Activated CD8-positive, alpha-beta memory T cell treated with anti-CD3 and anti-CD28 coated beads for 4 hours (primary cell): Measurements from ENCODE around the gene KARS1.

Source experiments
- DNase-seq, 2 donors: peaks; one replicate each; pipeline ENCODE4 v3.0.0-alpha.2; 2020; ENCODE audit warnings: low read depth in 2 of 2

KARS1 gene

GRCh38 chr16:75647492-75648264, at the start of gene KARS1, which contains the start of gene TERF2IP:
Gene KARS1 (minus strand): TSS chr16:75647665. CDS start chr16:75647639, 26 bp downstream.
Gene TERF2IP (plus strand): TSS chr16:75647773. CDS start chr16:75647883, 110 bp downstream.
- DNase-seq = peak; percentile 87 to 91

- DNase-seq = no peak
Measured at GRCh38 chr16:75695708-75696107, 48.2 kb upstream of the KARS1 start.

GRCh38 chr16:75687361-75687760, 39.9 kb upstream of the KARS1 start:
- no peak for DNase-seq

- DNase-seq = no peak
Measured at GRCh38 chr16:75682308-75682707, 34.8 kb upstream of the KARS1 start.

- no peak for DNase-seq
Measured at GRCh38 chr16:75679366-75679765, 31.9 kb upstream of the KARS1 start.

- DNase-seq = no peak
Measured at GRCh38 chr16:75676909-75677308, 29.4 kb upstream of the KARS1 start, which contains the start of gene CPHXL2. Gene CPHXL2 (minus strand): TSS chr16:75677009. CDS start chr16:75676999, 10 bp downstream.

GRCh38 chr16:75667503-75667902, 20.0 kb upstream of the KARS1 start:
- DNase-seq = no peak

GRCh38 chr16:75660726-75661302, 13.3 kb upstream of the KARS1 start:
- no peak for DNase-seq

- no peak for DNase-seq
Measured at GRCh38 chr16:75660321-75660720, 12.9 kb upstream of the KARS1 start.

- no peak for DNase-seq
Measured at GRCh38 chr16:75658175-75658574, 10.7 kb upstream of the KARS1 start.

- DNase-seq = no peak
Measured at GRCh38 chr16:75653922-75654321, 6.5 kb upstream of the KARS1 start.

GRCh38 chr16:75648265-75649076, 1.0 kb upstream of the KARS1 start:
- peak; percentile 73 for DNase-seq

GRCh38 chr16:75647112-75647491, 363 bp downstream of the KARS1 start:
- no peak for DNase-seq

- no peak for DNase-seq
Measured at GRCh38 chr16:75644240-75645012, 3.0 kb downstream of the KARS1 start.

- no peak for DNase-seq
Measured at GRCh38 chr16:75640598-75640997, 6.9 kb downstream of the KARS1 start.

- DNase-seq = no peak
Measured at GRCh38 chr16:75635036-75635435, 12.4 kb downstream of the KARS1 start.

GRCh38 chr16:75632857-75633256, 14.6 kb downstream of the KARS1 start:
- no peak for DNase-seq

GRCh38 chr16:75630052-75630451, 17.4 kb downstream of the KARS1 start:
- DNase-seq = no peak

- DNase-seq = no peak
Measured at GRCh38 chr16:75629132-75629531, 18.3 kb downstream of the KARS1 start.

GRCh38 chr16:75628351-75628750, 19.1 kb downstream of the KARS1 start:
- no peak for DNase-seq

- DNase-seq = no peak
Measured at GRCh38 chr16:75627851-75628250, 19.6 kb downstream of the KARS1 start.

GRCh38 chr16:75626806-75627205, 20.7 kb downstream of the KARS1 start:
- no peak for DNase-seq
